Sigmoid colon (tissue), 7 donors: ENCODE measurements around the gene DIPK1A. TPM values are rescaled to one million over a fixed set of nuclear protein-coding genes. Genes with fewer than 3 reads are reported as not detected.

ENCODE experiments used
- DNase-seq: peaks from one replicate; pipeline ENCODE4 v3.0.0-alpha.2; 2019
- H3K27ac ChIP-seq, 4 donors: fragments of 200-600 bp; sonication (generic); one replicate each; pipeline ENCODE4 v1.5.1; 2016 to 2019; ENCODE audit warnings: mild to moderate bottlenecking in 1 of 4
- H3K27me3 ChIP-seq, 3 donors: fragments of 200-600 bp; sonication (generic); one replicate each; pipeline ENCODE4 v1.5.1; 2019; ENCODE audit warnings: mild to moderate bottlenecking in 1 of 3
- H3K36me3 ChIP-seq, 4 donors: fragments of 200-600 bp; sonication (generic); one replicate each; pipeline ENCODE4 v1.5.1; 2016 to 2019
- H3K4me1 ChIP-seq, 4 donors: fragments of 200-600 bp; sonication (generic); one replicate each; pipeline ENCODE4 v1.5.1; 2017 to 2019
- H3K4me3 ChIP-seq, 4 donors: fragments of 200-600 bp; sonication (generic); one replicate each; pipeline ENCODE4 v1.5.1; 2017 to 2019; ENCODE audit warnings: mild to moderate bottlenecking in 2 of 4, moderate library complexity in 1 of 4
- H3K9me3 ChIP-seq, 4 donors: fragments of 200-600 bp in 3 of 4; sonication (generic) in 3 of 4; one replicate each; pipeline versions ENCODE4 v1.5.1 to v1.6.1; 2013 to 2019
- EP300 ChIP-seq, 4 donors: sonication (generic); formaldehyde crosslinking; IDR thresholded peaks; one replicate each; pipeline ENCODE4 v1.6.1; 2017; ENCODE audit warnings: antibody characterized with exemption in 4 of 4
- POLR2A ChIP-seq, 2 donors: fragments of 450-650 bp; IDR thresholded peaks; one replicate each; pipeline ENCODE4 v1.6.1; 2016; ENCODE audit warnings: antibody characterized with exemption in 2 of 2, mild to moderate bottlenecking in 2 of 2, moderate library complexity in 2 of 2
- POLR2AphosphoS5 ChIP-seq, 4 donors: sonication (generic); formaldehyde crosslinking; IDR thresholded peaks; one replicate each; pipeline ENCODE4 v1.6.1; 2017; ENCODE audit warnings: antibody characterized with exemption in 4 of 4
- WGBS, 2 donors: extraction: QIAGEN DNeasy Blood & Tissue Kit; methylation state at CpG; one replicate each; pipeline ENCODE4 v1.1.7; 2013; 5-methylcytosine and 5-hydroxymethylcytosine counted together
- intact Hi-C: fragments of 100-400 bp; cut with DNase I; formaldehyde crosslinking; loops from one replicate; pipeline ENCODE4 v1.15.1; 2023
- polyA plus RNA-seq, 3 donors: library from polyadenylated mRNA; stranded (reverse); fragments of 200-250 nt; gene quantifications; one replicate each; pipeline ENCODE4 v1.2.3, GENCODE V29; 2013
- total RNA-seq, 4 donors: library from RNA; depleted of rRNA; stranded (reverse); fragments of >200 nt; gene quantifications; one replicate each; pipeline ENCODE4 v1.1.0, GENCODE V29; 2016
- TF ChIP-seq, protein P1 (sequence below), 4 experiments: fragments of 450-650 bp in 3 of 4; fragments of 200-600 bp in 1 of 4; IDR thresholded peaks; one replicate each; pipeline ENCODE4 v1.5.1; 2016 to 2019; ENCODE audit warnings: antibody characterized with exemption in 4 of 4, mild to moderate bottlenecking in 3 of 4, moderate library complexity in 2 of 4
- donor health status: healthy with polysubstance abuse.
- donor health status: Bipolar disorder and iron deficiency.
- donor health status: healthy.

The DIPK1A gene
- total and polyA plus RNA-seq, 7 donors, result 1.8 to 35.5 (median 19.1) TPM

DNA sequence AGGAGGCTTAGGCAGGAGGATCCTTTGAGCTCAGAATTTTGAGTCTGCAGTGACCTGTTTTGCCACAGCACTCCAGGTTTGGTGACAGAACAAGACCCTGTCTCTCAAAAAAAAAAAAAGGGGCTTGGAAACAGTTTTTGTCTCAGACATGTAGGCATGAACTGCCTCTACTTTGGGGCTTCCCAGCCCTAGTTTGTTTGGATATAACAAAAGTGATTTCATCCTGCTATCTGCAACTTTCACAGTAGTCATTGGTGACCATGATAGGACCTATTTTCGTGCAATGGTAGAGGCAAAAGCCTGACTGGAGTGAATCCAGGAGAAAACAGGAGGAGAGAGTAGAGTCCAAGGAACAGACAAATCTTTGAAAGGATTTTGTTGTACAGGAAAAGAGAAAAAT is 156.0 kb downstream of the DIPK1A start:
- intact Hi-C loops, result no loop called here
- H3K36me3 ChIP-seq, result no peaks in the 10 kb centered on the region
- H3K27ac ChIP-seq, result peak overlapping the region in 1 of 4 donors; percentile 0
- 89 to 95% methylated on average over 1 of the region's 1 CpG for WGBS, 2 donors
- no peaks in the 10 kb centered on the region for H3K9me3 ChIP-seq
- H3K4me1 ChIP-seq, result peaks cover 0 to 5% (median 0%) of the 10 kb centered on the region in 4 donors
- no peak overlapping the region for H3K4me3 ChIP-seq
- TF ChIP-seq POLR2AphosphoS5 (IDR thresholded peaks at IDR 0.05) (no peak), EP300 (IDR thresholded peaks at IDR 0.05) (no peak), POLR2A (IDR thresholded peaks at IDR 0.05) (no peak)
- TF ChIP-seq, protein P1, sequence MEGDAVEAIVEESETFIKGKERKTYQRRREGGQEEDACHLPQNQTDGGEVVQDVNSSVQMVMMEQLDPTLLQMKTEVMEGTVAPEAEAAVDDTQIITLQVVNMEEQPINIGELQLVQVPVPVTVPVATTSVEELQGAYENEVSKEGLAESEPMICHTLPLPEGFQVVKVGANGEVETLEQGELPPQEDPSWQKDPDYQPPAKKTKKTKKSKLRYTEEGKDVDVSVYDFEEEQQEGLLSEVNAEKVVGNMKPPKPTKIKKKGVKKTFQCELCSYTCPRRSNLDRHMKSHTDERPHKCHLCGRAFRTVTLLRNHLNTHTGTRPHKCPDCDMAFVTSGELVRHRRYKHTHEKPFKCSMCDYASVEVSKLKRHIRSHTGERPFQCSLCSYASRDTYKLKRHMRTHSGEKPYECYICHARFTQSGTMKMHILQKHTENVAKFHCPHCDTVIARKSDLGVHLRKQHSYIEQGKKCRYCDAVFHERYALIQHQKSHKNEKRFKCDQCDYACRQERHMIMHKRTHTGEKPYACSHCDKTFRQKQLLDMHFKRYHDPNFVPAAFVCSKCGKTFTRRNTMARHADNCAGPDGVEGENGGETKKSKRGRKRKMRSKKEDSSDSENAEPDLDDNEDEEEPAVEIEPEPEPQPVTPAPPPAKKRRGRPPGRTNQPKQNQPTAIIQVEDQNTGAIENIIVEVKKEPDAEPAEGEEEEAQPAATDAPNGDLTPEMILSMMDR (IDR thresholded peaks at IDR 0.05), result no peak
- DNase-seq, result no peak
- no peaks in the 10 kb centered on the region for H3K27me3 ChIP-seq

DNA sequence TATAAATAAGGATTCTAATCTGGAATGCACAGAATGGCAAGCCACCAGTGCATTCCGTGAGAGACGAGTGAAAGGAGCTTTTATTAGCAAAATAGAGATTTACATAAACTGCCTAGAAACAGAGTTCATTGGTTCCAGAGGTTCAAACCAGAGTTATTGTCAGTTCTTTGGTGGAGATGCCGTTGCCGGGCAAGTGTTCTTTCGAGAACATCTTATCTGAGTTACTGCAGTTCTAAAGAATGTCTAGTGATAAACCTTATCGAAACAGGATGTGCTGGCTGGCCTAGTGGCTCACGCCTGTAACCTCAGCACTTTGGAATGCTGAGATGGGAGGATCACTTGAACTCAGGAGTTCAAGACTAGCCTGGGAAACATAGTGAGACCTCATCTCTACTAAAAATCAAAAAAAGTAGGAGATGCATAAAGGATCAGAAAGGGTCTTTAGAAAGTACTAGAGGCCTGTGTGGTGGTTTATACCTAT is 156.5 kb downstream of the DIPK1A start:
- Histone ChIP-seq H3K36me3 (no peaks in the 10 kb centered on the region), H3K4me1 (peaks cover 0 to 5% (median 0%) of the 10 kb centered on the region in 4 donors), H3K27me3 (no peaks in the 10 kb centered on the region), H3K4me3 (no peak overlapping the region), H3K27ac (peak overlapping the region in 1 of 4 donors; percentile 0), H3K9me3 (no peaks in the 10 kb centered on the region)
- no peak for TF ChIP-seq EP300 (IDR thresholded peaks at IDR 0.05)
- TF ChIP-seq POLR2AphosphoS5 (IDR thresholded peaks at IDR 0.05), result no peak
- TF ChIP-seq POLR2A (IDR thresholded peaks at IDR 0.05), result no peak
- TF ChIP-seq, protein P1 (IDR thresholded peaks at IDR 0.05), result no peak
- DNase-seq, result peak; percentile 65
- WGBS, 2 donors, result 5 to 26% methylated on average over 7 of the region's 7 CpGs
- intact Hi-C loops, result no loop called here

DNA sequence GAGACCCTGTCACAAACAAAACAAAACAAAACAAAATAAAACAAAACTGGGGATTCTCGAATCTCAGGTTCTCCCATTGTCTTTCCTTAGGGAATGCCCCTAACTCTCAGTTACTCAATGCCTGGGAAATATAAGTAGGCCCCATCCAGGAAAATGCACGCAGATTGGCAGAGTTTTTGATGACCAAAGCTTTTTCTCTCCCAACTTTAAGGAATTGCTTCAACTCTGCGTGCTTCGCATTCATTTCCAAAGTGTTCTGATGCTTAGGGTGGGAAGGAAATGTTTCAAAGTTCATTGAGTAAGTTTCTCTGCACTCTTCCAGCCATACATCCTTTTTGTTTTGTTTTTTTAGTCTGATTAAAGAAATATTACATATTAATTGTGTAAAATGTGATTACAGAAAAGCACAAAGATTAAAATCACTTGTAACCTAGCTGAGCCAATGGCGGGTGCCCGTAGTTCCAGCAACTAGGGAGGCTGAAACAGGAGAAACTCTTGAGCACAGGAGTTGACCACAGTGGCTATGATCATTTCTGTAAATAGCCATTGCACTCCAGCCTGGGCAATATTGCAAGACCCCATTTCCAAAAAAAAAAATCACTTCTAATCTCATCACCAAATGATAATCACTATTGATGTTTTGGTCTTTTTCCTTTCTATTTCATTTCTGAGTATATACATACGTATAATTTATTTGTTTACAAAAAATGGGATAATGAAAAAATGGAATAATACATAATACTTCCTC is 157.9 kb downstream of the DIPK1A start:
- Histone ChIP-seq H3K36me3 (no peaks in the 10 kb centered on the region), H3K9me3 (no peaks in the 10 kb centered on the region), H3K27me3 (no peaks in the 10 kb centered on the region), H3K27ac (no peak overlapping the region), H3K4me1 (peaks cover 0 to 5% (median 0%) of the 10 kb centered on the region in 4 donors), H3K4me3 (no peak overlapping the region)
- DNase-seq, result no peak
- WGBS, 2 donors, result 95% methylated on average over 7 of the region's 7 CpGs
- TF ChIP-seq POLR2AphosphoS5 (IDR thresholded peaks at IDR 0.05), result no peak
- TF ChIP-seq POLR2A (IDR thresholded peaks at IDR 0.05), result no peak
- TF ChIP-seq, protein P1 (IDR thresholded peaks at IDR 0.05), result no peak
- no peak for TF ChIP-seq EP300 (IDR thresholded peaks at IDR 0.05)
- intact Hi-C loops, result no loop called here

DNA sequence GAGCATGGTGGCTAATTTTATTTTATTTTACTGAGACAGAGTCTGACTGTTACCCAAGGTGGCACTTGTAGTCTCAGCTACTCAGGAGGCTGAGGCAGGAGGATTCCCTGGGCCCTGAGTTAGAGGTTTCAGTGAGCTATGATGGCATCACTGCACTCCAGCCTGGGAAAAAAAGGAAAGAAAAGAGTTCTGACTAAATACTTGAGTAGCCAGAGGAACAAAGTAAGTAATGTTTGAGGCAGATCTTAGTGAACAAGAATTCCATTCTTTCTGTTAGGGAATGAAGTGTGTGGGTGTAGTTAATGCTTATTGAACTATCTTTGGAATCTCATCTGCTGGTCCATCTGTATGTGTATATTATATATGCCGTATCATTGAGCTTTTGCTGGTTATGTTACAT is 163.3 kb downstream of the DIPK1A start:
- Histone ChIP-seq H3K4me3 (no peak overlapping the region), H3K9me3 (no peaks in the 10 kb centered on the region), H3K4me1 (no peaks in the 10 kb centered on the region), H3K36me3 (no peaks in the 10 kb centered on the region), H3K27me3 (no peaks in the 10 kb centered on the region), H3K27ac (no peak overlapping the region)
- intact Hi-C loops, result no loop called here
- 82 to 89% methylated on average over 1 of the region's 1 CpG for WGBS, 2 donors
- DNase-seq, result no peak
- TF ChIP-seq, protein P1 (IDR thresholded peaks at IDR 0.05), result no peak
- TF ChIP-seq EP300 (IDR thresholded peaks at IDR 0.05), result no peak
- no peak for TF ChIP-seq POLR2A (IDR thresholded peaks at IDR 0.05)
- no peak for TF ChIP-seq POLR2AphosphoS5 (IDR thresholded peaks at IDR 0.05)
